HepG2 (cell line): ENCODE measurements around the gene MRPL51. TPM values are rescaled to one million over a fixed set of nuclear protein-coding genes. Genes with fewer than 3 reads are reported as not detected.

Experiments used
- BORCS8-MEF2B ChIP-seq: sonication (generic); formaldehyde crosslinking; IDR thresholded peaks from 2 replicates; pipeline ENCODE4 v1.8.0; 2022; ENCODE audit warnings: mild to moderate bottlenecking, missing genetic modification reagents
- EP300 ChIP-seq, 3 experiments: sonication (generic) in 1 of 3; formaldehyde crosslinking in 1 of 3; IDR thresholded peaks; 2 replicates each; pipeline versions ENCODE4 v1.5.1 to v1.6.1; 2011 to 2020; ENCODE audit warnings: low read depth in 2 of 3, low read length in 2 of 3, borderline replicate concordance in 1 of 3, improper control_type of control experiment in 1 of 3, mild to moderate bottlenecking in 1 of 3, missing genetic modification reagents in 1 of 3, moderate library complexity in 1 of 3
- GATA4 ChIP-seq: sonication (generic); IDR thresholded peaks from 2 replicates; pipeline ENCODE4 v1.6.1; 2016; ENCODE audit warnings: antibody characterized with exemption, low read depth, borderline replicate concordance
- HDAC6 ChIP-seq: fragments of 200-600 bp; sonication (generic); IDR thresholded peaks from 2 replicates; pipeline ENCODE4 v1.7.0; 2017; ENCODE audit warnings: mild to moderate bottlenecking, antibody characterized with exemption, low read length, low read depth
- HES4 ChIP-seq: sonication (generic); formaldehyde crosslinking; IDR thresholded peaks from 2 replicates; pipeline ENCODE4 v1.9.0; 2021; ENCODE audit warnings: mild to moderate bottlenecking, missing genetic modification reagents, borderline replicate concordance
- HMG20A ChIP-seq: IDR thresholded peaks from 2 replicates; pipeline ENCODE4 v1.6.1; 2016; ENCODE audit warnings: borderline replicate concordance
- HNRNPK ChIP-seq: fragments of 200-400 bp; formaldehyde crosslinking; IDR thresholded peaks from 2 replicates; pipeline ENCODE4 v1.6.1; 2018; ENCODE audit warnings: low read length, low read depth, moderate library complexity, mild to moderate bottlenecking; ENCODE audit not compliant: poor library complexity, severe bottlenecking
- KAT7 ChIP-seq: IDR thresholded peaks from 2 replicates; pipeline ENCODE4 v1.6.1; 2018; ENCODE audit warnings: borderline replicate concordance, missing compliant biosample characterization
- KDM5A ChIP-seq: fragments of 200-600 bp; sonication (generic); IDR thresholded peaks from 2 replicates; pipeline ENCODE4 v1.7.0; 2018; ENCODE audit warnings: antibody characterized with exemption, mild to moderate bottlenecking, low read length, borderline replicate concordance
- KDM5B ChIP-seq: sonication (generic); formaldehyde crosslinking; IDR thresholded peaks from 2 replicates; pipeline ENCODE4 v1.4.0; 2020; ENCODE audit warnings: missing genetic modification reagents, mild to moderate bottlenecking, borderline replicate concordance
- MAFG ChIP-seq: sonication (generic); formaldehyde crosslinking; IDR thresholded peaks from 2 replicates; pipeline ENCODE4 v1.5.1; 2020; ENCODE audit warnings: mild to moderate bottlenecking, missing genetic modification reagents
- NCOA1 ChIP-seq: sonication (generic); formaldehyde crosslinking; IDR thresholded peaks from 2 replicates; pipeline ENCODE4 v1.9.0; 2021; ENCODE audit warnings: missing genetic modification reagents
- NFIB ChIP-seq: sonication (generic); formaldehyde crosslinking; IDR thresholded peaks from 2 replicates; pipeline ENCODE4 v1.9.0; 2021; ENCODE audit warnings: missing genetic modification reagents, mild to moderate bottlenecking, borderline replicate concordance
- RBM39 ChIP-seq: fragments of 200-400 bp; formaldehyde crosslinking; IDR thresholded peaks from one replicate; pipeline ENCODE4 v1.6.1; 2018; ENCODE audit warnings: antibody characterized with exemption, mild to moderate bottlenecking, low read depth, low read length; ENCODE audit not compliant: poor library complexity, severe bottlenecking
- REL ChIP-seq: sonication (generic); formaldehyde crosslinking; conservative IDR thresholded peaks from 2 replicates; pipeline ENCODE4 v1.8.0; 2022; ENCODE audit warnings: mild to moderate bottlenecking, missing genetic modification reagents, moderate library complexity
- SSRP1 ChIP-seq: IDR thresholded peaks from 2 replicates; pipeline ENCODE4 v1.6.1; 2016; ENCODE audit warnings: control low read depth
- TARDBP ChIP-seq: sonication (generic); formaldehyde crosslinking; IDR thresholded peaks from 2 replicates; pipeline ENCODE4 v1.8.0; 2022; ENCODE audit warnings: mild to moderate bottlenecking, missing genetic modification reagents
- THYN1 ChIP-seq: sonication (generic); formaldehyde crosslinking; IDR thresholded peaks from 2 replicates; pipeline ENCODE4 v1.8.1; 2023; ENCODE audit warnings: low read depth, mild to moderate bottlenecking, moderate library complexity, missing genetic modification reagents, borderline replicate concordance
- XRCC5 ChIP-seq: fragments of 200-400 bp; formaldehyde crosslinking; optimal IDR thresholded peaks from 2 replicates; pipeline ENCODE3; 2017; ENCODE audit warnings: mild to moderate bottlenecking, low read length
- ZFP36L1 ChIP-seq: sonication (generic); formaldehyde crosslinking; IDR thresholded peaks from 2 replicates; pipeline ENCODE4 v1.8.0; 2022; ENCODE audit warnings: mild to moderate bottlenecking, missing genetic modification reagents, moderate library complexity
- ZMAT3 ChIP-seq: sonication (generic); formaldehyde crosslinking; conservative IDR thresholded peaks from 2 replicates; pipeline ENCODE4 v1.7.0; 2021; ENCODE audit warnings: missing genetic modification reagents
- ZNF343 ChIP-seq: sonication (generic); formaldehyde crosslinking; IDR thresholded peaks from 2 replicates; pipeline ENCODE4 v1.4.0; 2020; ENCODE audit warnings: mild to moderate bottlenecking, missing genetic modification reagents
- ZNF564 ChIP-seq: sonication (generic); formaldehyde crosslinking; IDR thresholded peaks from 2 replicates; pipeline ENCODE4 v1.8.1; 2023; ENCODE audit warnings: mild to moderate bottlenecking, missing genetic modification reagents
- polyA plus RNA-seq, 8 experiments: library from polyadenylated mRNA; depleted of rRNA in 3 of 8; stranded (reverse) in 7 of 8; unstranded in 1 of 8; fragments of >200 nt; fragmentation: Illumina TruSeq in 4 of 8; extraction: Trizol in 4 of 8; gene quantifications; 2 replicates each; pipeline versions ENCODE4 v1.2.1 to v1.2.3, GENCODE V29; 2011 to 2016; ENCODE audit warnings: low read depth in 4 of 8, missing spikeins in 1 of 8, mixed read lengths in 1 of 8; ENCODE audit not compliant: insufficient read depth in 1 of 8
- total RNA-seq, 5 experiments: library from RNA; depleted of rRNA; stranded (reverse); fragments of >200 nt; fragmentation: Illumina TruSeq; extraction: Trizol; gene quantifications; 2 replicates each; pipeline ENCODE4 v1.2.3, GENCODE V29; 2016; ENCODE audit warnings: low read depth in 1 of 5
- TF ChIP-seq, protein P1 (sequence below): IDR thresholded peaks from 2 replicates; pipeline ENCODE4 v1.6.1; 2016; ENCODE audit warnings: missing compliant biosample characterization, missing genetic modification reagents, borderline replicate concordance
- TF ChIP-seq, protein P2 (sequence below): sonication (generic); formaldehyde crosslinking; IDR thresholded peaks from 2 replicates; pipeline ENCODE4 v1.5.1; 2020; ENCODE audit warnings: mild to moderate bottlenecking, missing genetic modification reagents

MRPL51 gene
- total and polyA plus RNA-seq, 2 of the 13 experiments (the other 11 are each of a cell fraction or from before 2014, with no cell fraction given) = 64.8 to 278 TPM

DNA sequence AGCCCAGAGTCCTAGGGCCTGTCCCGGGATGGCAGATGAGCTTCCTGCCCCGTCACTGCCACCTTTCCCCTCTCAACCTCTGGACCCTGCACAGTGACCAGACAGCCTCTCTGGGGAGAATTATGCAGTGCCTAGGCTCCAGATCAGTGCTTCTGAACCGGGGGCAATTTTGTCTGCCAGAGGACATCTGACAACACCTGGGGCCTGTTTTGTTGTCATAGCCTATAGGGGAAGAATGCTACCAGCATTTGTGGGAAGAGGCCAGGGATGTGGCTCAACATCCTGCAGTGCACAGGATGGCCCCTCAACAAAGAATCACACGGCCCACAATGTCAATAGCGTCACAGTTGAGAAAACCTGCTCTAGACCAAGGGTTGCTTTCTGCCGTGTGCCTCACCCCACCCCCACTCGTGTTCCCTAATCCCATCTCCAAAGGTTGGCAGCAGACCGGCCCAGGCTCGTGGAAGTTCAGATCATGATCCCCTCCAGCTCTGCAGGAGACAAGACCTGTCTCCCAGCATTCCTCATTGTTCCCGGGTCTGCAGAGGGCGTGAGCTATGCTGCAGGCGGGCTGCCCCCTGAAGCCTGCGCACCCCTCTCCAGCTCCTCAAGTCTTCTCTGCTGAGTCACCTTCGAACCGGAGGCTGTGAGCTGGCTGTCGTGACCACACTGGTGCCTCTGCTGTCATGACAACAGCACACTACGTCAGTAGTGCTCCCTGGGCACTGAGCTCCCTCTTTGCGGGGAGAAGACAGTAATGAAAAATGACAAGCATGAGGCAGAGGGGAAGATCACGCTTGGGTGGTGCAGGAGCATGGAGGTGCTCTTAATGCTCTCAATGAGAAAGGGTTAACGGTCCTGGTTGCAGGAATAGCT, 39.2 kb upstream of the MRPL51 start (continued):
- TF ChIP-seq XRCC5 = peak; percentile 46
- TF ChIP-seq TARDBP (CRISPR knock-in tag) = peak; percentile 79
- peak; percentile 52; the same call in 1 of the 2 replicates for TF ChIP-seq KDM5B (CRISPR knock-in tag)
- TF ChIP-seq BORCS8-MEF2B (CRISPR knock-in tag) = peak; percentile 78; the same call in 1 of the 2 replicates
- TF ChIP-seq MAFG = peak; percentile 75; the same call in 1 of the 2 replicates
- no peak for TF ChIP-seq HNRNPK
- TF ChIP-seq HMG20A (CRISPR knock-in tag) = no peak
- peak; percentile 58; the same call in 1 of the 2 replicates for TF ChIP-seq THYN1 (CRISPR knock-in tag)
- TF ChIP-seq, protein P1, sequence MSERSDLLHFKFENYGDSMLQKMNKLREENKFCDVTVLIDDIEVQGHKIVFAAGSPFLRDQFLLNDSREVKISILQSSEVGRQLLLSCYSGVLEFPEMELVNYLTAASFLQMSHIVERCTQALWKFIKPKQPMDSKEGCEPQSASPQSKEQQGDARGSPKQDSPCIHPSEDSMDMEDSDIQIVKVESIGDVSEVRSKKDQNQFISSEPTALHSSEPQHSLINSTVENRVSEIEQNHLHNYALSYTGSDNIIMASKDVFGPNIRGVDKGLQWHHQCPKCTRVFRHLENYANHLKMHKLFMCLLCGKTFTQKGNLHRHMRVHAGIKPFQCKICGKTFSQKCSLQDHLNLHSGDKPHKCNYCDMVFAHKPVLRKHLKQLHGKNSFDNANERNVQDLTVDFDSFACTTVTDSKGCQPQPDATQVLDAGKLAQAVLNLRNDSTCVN (CRISPR knock-in tag) = no peak
- TF ChIP-seq ZNF564 (CRISPR knock-in tag) = 0 out of 2 replicates have a peak, but pooled peaks have one; percentile 41
- TF ChIP-seq NCOA1 (CRISPR knock-in tag) = no peak
- TF ChIP-seq, protein P2, sequence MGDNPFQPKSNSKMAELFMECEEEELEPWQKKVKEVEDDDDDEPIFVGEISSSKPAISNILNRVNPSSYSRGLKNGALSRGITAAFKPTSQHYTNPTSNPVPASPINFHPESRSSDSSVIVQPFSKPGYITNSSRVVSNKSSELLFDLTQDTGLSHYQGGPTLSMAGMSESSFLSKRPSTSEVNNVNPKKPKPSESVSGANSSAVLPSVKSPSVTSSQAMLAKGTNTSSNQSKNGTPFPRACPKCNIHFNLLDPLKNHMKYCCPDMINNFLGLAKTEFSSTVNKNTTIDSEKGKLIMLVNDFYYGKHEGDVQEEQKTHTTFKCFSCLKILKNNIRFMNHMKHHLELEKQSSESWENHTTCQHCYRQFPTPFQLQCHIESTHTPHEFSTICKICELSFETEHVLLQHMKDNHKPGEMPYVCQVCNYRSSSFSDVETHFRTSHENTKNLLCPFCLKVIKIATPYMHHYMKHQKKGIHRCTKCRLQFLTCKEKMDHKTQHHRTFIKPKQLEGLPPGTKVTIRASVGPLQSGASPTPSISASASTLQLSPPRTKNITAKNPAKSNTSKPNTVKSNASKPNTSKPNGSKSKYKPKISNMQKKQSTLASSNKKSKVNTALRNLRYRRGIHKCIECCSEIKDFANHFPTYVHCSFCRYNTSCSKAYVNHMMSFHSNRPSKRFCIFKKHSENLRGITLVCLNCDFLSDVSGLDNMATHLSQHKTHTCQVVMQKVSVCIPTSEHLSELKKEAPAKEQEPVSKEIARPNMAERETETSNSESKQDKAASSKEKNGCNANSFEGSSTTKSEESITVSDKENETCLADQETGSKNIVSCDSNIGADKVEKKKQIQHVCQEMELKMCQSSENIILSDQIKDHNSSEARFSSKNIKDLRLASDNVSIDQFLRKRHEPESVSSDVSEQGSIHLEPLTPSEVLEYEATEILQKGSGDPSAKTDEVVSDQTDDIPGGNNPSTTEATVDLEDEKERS = peak; percentile 51; the same call in 1 of the 2 replicates
- TF ChIP-seq REL (CRISPR knock-in tag) = peak; percentile 28; the same call in 1 of the 2 replicates
- TF ChIP-seq SSRP1 (CRISPR knock-in tag) = no peak
- no peak for TF ChIP-seq HES4 (CRISPR knock-in tag)
- 0 out of 2 replicates have a peak, but pooled peaks have one; percentile 34 for TF ChIP-seq NFIB (CRISPR knock-in tag)
- TF ChIP-seq ZNF343 (CRISPR knock-in tag) = no peak
- TF ChIP-seq ZFP36L1 (CRISPR knock-in tag) = peak; percentile 65; the same call in 1 of the 2 replicates
- TF ChIP-seq KAT7 (CRISPR knock-in tag) = no peak
- TF ChIP-seq GATA4 = 0 out of 2 replicates have a peak, but pooled peaks have one; percentile 11
- TF ChIP-seq EP300 (IDR thresholded peaks at IDR 0.05; ENCODE audit: low read depth in 2 of 2, low read length in 2 of 2) = peak in 1 of 2 experiments; percentile 49; a peak in 1 of 4 replicates
- TF ChIP-seq EP300 (CRISPR knock-in tag; IDR thresholded peaks at IDR 0.05; ENCODE audit: borderline replicate concordance) = peak; percentile 22; the same call in 1 of the 2 replicates
- TF ChIP-seq KDM5A = no peak
- no peak for TF ChIP-seq HDAC6
- TF ChIP-seq RBM39 = no peak
- TF ChIP-seq ZMAT3 (CRISPR knock-in tag) = peak; percentile 65; the same call in 1 of the 2 replicates
